ENCODE results near the gene SSH2. TPM values are rescaled to one million over a fixed set of nuclear protein-coding genes. Genes with fewer than 3 reads are reported as not detected.

SSH2 gene
- total and polyA plus RNA-seq, 9 of the 15 experiments (the other 6 are each of a cell fraction or from before 2014, with no cell fraction given) = 3.9 to 16.1 (median 10.2) TPM

DNA sequence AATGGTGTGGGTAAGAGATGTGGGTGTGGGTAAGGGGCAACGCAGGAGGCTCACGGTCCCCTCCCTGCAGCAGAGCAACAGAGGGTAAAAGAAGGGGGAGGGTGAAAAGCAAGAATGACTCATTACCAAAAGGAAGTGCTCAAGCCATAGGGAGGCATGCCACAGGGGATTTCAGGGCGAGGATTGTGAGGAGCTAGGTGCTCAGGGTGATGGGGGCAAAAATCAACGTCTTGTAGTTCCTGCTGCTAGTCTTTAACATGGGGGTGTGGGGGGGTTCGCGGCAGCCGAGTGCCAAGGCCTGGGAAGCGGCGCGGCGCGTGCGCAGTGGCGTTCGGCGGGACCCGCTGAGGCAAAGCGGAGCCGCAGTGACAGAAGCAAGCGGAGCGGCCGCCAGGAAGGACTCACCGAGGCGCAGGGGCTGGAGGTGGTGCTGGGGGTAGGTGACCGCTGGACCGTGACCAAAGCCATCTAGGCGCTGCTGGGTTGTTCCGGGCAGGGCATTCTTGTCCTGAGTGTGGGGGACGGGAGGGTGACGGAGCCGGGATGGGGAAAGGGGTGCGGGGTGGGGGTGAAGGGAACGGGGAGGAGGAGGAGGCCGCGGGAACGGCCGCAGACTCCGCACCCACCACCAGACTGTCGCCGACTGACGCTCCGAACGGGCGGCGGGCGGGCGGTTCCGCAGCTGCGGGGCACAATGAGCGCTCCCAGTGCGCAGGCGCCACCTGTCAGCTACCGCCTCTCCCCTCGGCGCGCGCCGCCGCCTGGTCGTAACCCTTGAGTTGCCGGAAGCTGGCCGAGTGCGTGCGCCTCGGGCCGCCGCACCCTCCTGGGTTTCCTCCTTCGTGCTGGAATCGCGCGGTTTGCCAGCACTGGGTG is at the start of gene SSH2 (continued):
- TF ChIP-seq, protein P1, sequence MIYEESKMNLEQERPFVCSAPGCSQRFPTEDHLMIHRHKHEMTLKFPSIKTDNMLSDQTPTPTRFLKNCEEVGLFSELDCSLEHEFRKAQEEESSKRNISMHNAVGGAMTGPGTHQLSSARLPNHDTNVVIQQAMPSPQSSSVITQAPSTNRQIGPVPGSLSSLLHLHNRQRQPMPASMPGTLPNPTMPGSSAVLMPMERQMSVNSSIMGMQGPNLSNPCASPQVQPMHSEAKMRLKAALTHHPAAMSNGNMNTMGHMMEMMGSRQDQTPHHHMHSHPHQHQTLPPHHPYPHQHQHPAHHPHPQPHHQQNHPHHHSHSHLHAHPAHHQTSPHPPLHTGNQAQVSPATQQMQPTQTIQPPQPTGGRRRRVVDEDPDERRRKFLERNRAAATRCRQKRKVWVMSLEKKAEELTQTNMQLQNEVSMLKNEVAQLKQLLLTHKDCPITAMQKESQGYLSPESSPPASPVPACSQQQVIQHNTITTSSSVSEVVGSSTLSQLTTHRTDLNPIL (CRISPR knock-in tag; IDR thresholded peaks at IDR 0.05) = no peak
- TF ChIP-seq PCBP1 (IDR thresholded peaks at IDR 0.05; ENCODE audit: low read depth, low read length, poor library complexity, severe bottlenecking) (peak; percentile 99), RCOR1 (IDR thresholded peaks at IDR 0.05; ENCODE audit: borderline replicate concordance in 1 of 2, low read depth in 2 of 2, low read length in 2 of 2) (0 out of 4 replicates have a peak, but pooled peaks of 1 of the 2 experiments have one; percentile 34), MCM3 (IDR thresholded peaks at IDR 0.05) (no peak), KLF1 (tag; IDR thresholded peaks at IDR 0.05) (no peak), SUPT5H (IDR thresholded peaks at IDR 0.05) (peak; percentile 66), ZNF445 (CRISPR knock-in tag; IDR thresholded peaks at IDR 0.05; ENCODE audit: low read depth) (no peak), ZC3H4 (CRISPR knock-in tag; IDR thresholded peaks at IDR 0.05; ENCODE audit: borderline replicate concordance) (no peak), ZNF224 (CRISPR knock-in tag; IDR thresholded peaks at IDR 0.05) (no peak), RAD51 (IDR thresholded peaks at IDR 0.05; ENCODE audit: borderline replicate concordance, low read depth) (no peak), MYC (IDR thresholded peaks at IDR 0.05; ENCODE audit: low read depth, low read length) (peak; percentile 41; the same call in 1 of the 2 replicates), MYC (CRISPR knock-in tag; IDR thresholded peaks at IDR 0.05; ENCODE audit: borderline replicate concordance, low read depth) (no peak), ZNF146 (CRISPR knock-in tag; IDR thresholded peaks at IDR 0.05; ENCODE audit: unreplicated experiment) (no peak), RFX5 (IDR thresholded peaks at IDR 0.05; ENCODE audit: low read depth, low read length) (no peak)
- TF ChIP-seq, protein P2, sequence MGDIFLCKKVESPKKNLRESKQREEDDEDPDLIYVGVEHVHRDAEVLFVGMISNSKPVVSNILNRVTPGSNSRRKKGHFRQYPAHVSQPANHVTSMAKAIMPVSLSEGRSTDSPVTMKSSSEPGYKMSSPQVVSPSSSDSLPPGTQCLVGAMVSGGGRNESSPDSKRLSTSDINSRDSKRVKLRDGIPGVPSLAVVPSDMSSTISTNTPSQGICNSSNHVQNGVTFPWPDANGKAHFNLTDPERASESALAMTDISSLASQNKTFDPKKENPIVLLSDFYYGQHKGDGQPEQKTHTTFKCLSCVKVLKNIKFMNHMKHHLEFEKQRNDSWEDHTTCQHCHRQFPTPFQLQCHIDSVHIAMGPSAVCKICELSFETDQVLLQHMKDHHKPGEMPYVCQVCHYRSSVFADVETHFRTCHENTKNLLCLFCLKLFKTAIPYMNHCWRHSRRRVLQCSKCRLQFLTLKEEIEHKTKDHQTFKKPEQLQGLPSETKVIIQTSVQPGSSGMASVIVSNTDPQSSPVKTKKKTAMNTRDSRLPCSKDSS (IDR thresholded peaks at IDR 0.05; ENCODE audit: low read depth, partially characterized antibody) = no peak
- TF ChIP-seq, protein P3, sequence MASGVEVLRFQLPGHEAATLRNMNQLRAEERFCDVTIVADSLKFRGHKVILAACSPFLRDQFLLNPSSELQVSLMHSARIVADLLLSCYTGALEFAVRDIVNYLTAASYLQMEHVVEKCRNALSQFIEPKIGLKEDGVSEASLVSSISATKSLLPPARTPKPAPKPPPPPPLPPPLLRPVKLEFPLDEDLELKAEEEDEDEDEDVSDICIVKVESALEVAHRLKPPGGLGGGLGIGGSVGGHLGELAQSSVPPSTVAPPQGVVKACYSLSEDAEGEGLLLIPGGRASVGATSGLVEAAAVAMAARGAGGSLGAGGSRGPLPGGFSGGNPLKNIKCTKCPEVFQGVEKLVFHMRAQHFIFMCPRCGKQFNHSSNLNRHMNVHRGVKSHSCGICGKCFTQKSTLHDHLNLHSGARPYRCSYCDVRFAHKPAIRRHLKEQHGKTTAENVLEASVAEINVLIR (CRISPR knock-in tag; IDR thresholded peaks at IDR 0.05) = no peak
- TF ChIP-seq, protein P4, sequence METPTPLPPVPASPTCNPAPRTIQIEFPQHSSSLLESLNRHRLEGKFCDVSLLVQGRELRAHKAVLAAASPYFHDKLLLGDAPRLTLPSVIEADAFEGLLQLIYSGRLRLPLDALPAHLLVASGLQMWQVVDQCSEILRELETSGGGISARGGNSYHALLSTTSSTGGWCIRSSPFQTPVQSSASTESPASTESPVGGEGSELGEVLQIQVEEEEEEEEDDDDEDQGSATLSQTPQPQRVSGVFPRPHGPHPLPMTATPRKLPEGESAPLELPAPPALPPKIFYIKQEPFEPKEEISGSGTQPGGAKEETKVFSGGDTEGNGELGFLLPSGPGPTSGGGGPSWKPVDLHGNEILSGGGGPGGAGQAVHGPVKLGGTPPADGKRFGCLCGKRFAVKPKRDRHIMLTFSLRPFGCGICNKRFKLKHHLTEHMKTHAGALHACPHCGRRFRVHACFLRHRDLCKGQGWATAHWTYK (CRISPR knock-in tag; IDR thresholded peaks at IDR 0.05) = no peak
- TF ChIP-seq, protein P5, sequence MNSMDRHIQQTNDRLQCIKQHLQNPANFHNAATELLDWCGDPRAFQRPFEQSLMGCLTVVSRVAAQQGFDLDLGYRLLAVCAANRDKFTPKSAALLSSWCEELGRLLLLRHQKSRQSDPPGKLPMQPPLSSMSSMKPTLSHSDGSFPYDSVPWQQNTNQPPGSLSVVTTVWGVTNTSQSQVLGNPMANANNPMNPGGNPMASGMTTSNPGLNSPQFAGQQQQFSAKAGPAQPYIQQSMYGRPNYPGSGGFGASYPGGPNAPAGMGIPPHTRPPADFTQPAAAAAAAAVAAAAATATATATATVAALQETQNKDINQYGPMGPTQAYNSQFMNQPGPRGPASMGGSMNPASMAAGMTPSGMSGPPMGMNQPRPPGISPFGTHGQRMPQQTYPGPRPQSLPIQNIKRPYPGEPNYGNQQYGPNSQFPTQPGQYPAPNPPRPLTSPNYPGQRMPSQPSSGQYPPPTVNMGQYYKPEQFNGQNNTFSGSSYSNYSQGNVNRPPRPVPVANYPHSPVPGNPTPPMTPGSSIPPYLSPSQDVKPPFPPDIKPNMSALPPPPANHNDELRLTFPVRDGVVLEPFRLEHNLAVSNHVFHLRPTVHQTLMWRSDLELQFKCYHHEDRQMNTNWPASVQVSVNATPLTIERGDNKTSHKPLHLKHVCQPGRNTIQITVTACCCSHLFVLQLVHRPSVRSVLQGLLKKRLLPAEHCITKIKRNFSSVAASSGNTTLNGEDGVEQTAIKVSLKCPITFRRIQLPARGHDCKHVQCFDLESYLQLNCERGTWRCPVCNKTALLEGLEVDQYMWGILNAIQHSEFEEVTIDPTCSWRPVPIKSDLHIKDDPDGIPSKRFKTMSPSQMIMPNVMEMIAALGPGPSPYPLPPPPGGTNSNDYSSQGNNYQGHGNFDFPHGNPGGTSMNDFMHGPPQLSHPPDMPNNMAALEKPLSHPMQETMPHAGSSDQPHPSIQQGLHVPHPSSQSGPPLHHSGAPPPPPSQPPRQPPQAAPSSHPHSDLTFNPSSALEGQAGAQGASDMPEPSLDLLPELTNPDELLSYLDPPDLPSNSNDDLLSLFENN (IDR thresholded peaks at IDR 0.05; ENCODE audit: low read depth in 2 of 2, low read length in 2 of 2) = no peak
